EH (cell line): ENCODE measurements around the gene RCOR1.
"Not testable (repeated sequence)": the region's sequence is repeated elsewhere in the genome, so short reads cannot be mapped to it uniquely, and the experiment has no call there.

Source experiments
- DNase-seq: peaks from one replicate; pipeline ENCODE4 v3.0.0-alpha.2; 2015; ENCODE audit warnings: low read depth

RCOR1 gene

DNA sequence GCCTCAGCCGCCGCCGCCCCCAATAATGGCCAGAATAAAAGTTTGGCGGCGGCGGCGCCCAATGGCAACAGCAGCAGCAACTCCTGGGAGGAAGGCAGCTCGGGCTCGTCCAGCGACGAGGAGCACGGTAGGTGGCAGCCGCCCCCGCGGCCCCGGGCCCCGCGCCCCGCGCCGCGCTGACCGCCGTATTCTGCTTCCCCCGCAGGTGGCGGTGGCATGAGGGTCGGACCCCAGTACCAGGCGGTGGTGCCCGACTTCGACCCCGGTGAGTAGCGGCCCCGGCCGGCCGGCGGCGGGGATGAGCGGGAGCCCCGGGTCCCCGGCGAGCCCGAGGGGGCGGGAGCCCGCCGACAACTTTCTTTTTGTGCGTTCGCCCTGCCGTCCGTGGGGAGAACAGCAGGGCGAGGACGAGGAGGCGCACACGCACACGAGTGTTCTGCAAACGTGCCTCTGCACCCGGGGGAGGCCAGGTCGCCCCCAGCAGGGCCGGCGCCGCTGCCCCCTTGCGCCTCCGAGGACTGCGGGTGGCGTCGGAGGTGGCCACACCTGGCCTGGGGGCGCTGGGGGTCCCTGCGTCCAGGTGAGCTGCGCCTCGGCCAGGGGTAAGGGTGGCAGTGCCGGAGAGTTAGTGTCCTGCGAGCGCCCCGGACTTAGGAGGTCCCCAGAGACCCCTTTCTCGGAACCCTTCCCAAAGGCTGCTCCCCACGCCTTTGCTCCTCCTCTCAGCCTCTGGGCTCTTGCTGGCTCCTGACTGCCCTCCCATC is 794 bp downstream of the RCOR1 start:
- DNase-seq = peak; percentile 57

DNA sequence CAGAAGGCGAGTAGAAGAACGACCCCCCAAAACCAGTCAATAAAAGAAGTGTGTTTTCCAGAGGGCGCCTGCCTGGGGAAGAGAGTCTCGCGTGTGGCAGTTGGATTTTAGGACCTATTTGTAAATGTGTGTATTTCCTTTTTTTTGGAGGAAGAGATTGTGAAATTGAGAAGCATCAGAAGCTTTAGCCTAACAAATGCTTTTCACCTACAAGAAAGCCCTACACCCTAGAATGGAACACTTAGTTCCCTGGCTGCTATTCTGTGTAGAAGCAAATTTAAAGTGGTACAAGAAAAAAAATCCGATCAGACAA is 1.3 kb downstream of the RCOR1 start:
- DNase-seq = no peak

DNA sequence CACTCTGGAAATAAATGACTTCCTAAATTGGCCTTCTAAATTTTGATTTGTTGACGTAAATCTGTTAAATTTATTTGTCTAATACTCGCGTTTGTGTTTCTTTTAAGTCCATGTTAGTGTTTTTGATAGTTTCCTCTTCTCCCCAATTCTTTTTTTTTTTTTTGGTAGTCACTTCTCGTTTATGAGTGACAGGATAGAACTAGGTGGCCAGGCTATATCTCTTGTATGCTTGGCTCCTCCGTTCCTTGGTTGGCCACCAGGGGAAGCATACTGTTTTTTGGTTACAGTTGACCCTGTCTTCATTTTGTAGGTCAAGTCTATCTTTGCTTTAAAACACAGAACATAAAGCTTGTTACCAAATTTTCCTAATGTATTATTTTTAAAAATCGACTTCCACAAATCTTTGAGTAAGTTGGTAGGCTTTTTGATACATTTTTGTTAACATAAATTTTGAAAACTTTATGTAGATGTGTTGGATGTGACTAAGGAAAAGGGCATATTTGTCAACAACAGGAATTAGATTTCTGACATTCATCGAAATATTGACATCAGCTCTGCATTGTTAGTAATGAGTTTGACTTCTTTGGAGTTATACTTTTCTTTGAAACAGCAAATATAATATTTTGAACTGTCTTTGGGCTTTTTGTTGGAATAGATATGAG is 2.2 kb downstream of the RCOR1 start:
- DNase-seq = peak; percentile 73

DNA sequence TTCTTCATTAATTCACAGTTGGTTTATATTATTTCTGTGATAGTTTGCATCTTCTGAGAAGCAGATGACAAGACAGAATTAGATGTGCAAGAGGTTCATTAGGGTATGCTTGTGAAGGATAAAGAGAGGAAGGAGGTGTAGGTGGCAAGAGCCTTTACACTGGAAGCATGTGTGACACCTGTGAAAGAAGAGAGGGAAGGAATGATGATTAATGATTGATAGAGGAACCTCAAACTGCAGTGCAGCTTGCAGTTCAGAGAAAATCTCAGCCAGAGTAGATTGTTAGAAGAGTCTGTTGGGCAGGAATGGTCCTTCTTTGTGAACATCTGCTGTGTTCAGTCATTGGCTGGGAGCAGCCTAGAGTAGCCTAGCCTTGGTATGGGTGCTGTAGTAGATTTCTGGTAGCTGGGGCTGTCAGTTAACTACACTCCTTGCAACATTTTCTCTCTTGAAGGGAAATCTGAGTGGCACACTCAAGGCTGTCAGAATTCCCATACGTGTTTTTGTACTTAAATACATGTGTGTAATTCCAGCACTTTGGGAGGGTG is 9.0 kb downstream of the RCOR1 start:
- no peak for DNase-seq

DNA sequence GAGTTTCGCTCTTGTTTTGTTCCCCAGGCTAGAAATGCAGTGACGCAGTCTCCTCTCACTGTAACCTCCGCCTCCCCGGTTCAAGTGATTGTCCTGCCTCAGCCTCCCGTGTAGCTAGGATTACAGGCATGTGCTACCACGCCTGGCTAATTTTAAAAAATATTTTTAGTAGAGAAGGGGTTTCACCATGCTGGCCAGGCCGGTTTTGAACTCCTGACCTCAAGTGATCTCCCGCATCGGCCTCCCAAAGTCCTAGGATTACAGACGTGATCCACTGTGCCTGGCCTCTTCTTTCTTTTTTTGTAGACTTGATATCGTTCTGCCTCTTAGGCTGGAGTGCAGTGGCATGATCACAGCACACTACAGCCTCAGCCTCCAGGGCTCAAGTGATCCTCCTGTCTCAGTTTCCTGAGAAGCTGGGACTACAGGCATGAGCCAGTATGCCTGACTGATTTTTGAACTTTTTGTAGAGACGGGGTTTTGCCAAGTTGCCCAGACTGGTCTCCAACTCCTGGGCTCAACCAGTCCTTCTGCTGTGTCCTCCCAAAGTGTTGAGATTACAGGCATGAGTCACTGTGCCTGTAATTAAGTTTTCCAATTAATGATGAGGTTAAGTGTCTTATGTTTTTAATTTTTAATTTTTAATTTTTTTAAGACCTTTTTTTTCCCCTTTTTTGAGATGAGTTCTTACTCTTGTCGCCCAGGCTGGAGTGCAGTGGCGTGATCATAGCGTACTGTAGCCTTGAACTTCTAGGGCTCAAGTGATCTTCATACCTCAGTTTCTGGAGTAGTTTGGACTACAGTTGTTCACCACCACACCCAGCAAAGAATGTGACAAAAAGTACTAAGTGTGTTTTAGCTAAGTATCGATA is 10.2 kb downstream of the RCOR1 start:
- DNase-seq = no peak

DNA sequence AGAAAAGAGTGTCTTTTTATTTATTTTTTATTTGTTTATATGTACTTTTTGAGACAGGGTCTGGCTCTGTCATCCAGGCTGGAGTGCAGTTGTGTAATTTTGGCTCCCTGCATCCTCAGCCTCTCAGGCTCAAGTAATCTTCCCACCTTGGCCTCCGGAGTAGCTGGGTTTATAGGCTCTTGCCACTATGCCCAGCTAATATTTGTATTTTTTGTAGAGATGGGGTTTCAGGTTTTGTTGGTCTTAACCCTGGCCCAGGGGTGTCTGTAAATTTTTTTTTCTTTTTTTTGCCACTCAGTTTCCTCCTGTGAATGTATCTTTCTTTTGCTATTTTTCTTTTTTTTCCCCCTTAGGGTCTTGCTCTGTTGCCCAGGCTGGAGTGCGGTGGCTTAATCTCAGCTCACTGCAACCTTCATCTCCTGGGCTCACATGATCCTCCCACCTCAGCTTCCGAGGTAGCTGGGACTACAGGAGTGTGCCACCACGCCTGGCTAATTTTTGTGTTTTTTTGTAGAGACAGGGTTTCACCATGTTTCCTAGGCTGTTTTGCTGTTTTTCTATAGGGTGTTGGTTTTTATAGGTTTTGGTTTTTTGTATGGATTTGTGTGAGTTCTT is 11.0 kb downstream of the RCOR1 start:
- DNase-seq = no peak

DNA sequence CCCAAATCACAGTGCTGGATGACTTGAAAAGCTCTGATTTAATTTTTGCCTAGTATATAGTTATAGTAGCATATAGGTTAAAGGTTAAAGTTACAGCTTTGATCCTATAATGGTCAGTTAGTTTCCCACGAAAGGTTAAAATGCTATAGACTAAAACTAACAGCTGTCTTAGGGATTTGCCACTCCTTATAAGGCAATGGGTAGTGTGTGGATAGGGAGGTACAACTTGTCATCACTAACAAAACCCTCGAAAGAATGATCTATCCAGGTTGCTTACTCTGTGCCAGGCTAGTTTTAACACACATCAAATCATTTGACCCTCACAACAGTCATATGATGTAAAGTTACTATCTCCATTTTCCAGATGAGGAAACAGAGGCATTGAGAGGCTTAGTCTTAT is 11.7 kb downstream of the RCOR1 start:
- no peak for DNase-seq

DNA sequence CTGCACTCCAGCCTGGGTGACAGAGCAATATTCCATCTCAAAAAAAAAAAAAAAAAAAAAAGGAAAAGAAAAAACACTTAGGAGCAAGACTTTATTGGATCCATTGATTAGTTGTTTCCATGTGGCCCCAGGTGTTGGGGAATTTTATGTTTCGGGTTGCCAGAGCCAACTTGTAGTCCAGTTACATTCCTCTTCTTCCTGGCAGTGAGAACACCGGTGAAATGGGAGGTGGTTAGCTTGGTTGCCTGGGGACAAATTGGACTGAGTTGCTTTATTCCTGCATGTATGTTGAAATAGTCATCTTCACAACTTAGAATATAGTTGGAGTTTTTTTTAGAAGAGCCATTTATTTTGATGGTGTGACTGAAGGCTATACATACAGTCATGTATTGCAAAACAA is 12.6 kb downstream of the RCOR1 start:
- peak; percentile 54 for DNase-seq

DNA sequence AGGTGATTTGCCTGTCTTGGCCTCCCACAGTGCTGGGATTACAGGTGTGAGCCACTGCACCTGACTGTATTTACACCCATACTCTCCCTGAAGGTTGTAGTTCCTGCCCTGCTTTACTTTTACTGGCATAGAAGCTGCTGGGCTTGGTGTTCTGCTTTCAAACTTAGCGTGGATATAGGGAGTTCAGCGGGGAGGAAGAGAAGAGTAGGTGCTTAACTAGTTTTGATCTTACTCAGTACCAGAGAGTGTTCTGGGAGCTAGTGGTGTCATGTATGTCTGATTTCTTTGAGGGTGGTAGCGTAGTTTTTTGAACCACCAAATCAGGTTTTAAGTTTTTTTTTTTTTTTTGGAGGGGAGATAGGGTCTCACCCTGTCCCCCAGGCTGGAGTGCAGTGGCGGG is 13.8 kb downstream of the RCOR1 start:
- no peak for DNase-seq

DNA sequence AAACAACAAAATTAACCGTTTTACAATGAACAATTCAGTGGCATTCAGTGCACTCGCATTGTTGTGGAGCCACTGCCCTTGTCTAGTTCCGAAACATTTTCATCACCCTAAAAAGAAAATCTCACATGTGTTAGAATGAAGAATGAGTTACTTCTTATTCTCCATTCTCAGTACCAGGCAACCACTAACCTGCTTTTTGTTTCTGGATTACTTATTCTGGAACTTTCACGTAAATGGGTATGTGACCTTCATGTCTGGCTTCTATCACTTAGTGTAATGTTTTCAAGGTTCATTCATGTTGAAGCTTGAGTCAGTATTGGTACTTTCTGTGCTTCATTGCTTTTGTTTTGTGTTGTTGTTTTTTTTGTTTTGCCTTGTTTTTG is 15.6 kb downstream of the RCOR1 start:
- DNase-seq = no peak

DNA sequence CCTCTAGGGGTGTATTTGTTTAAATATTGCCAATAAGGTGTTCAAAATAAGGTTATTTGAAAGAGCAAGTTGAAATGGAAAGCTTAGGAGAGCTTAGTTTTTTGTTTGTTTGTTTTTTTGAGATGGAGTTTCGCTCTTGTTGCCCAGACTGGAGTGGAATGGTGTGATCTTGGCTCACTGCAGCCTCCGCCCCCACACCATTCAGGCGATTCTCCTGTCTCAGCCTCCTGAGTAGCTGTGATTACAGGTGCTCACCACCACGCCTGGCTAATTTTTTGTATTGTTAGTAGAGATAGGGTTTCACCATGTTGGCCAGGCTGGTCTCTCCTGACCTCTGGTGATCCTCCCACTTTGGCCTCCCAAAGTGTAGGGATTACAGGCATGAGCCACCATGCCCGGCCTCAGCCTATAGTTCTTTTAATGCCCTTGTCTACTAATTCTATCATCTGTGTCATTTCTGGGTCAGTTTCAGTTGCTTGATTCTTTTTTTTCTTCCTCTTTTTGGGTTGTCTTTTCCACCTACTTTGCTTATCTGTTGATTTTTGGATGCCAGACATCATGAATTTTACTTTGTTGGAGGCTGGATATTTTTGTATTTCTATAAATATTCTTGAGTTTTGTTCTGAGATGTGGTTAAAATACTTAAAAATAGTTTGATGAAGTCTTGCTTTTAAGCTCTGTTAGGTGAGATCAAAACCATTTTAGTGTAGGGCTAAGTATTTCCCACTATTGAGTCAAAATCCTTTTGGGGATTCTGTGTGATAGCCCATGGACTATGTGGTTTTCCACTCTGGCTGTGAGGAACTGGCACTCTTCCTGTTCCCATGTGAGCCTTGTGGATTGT is 18.7 kb downstream of the RCOR1 start:
- no peak for DNase-seq

DNA sequence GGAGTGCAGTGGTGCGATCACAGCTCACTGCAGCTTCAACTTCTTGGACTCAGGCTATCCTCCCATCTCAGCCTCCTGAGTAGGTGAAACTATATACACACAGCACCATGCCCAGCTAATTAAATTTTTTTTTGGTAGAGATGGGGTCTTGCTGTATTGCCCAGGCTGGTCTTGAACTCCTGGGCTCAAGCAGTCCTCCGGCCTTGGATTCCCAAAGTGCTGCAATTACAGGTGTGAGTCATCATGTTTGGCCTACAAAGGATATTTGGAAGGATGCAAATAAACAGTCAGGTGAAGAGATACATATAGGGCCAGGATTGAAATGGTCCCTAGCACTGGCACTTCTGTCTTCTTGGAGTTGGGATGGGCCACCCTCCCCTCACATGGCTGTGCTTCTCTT is 23.9 kb downstream of the RCOR1 start:
- no peak for DNase-seq

DNA sequence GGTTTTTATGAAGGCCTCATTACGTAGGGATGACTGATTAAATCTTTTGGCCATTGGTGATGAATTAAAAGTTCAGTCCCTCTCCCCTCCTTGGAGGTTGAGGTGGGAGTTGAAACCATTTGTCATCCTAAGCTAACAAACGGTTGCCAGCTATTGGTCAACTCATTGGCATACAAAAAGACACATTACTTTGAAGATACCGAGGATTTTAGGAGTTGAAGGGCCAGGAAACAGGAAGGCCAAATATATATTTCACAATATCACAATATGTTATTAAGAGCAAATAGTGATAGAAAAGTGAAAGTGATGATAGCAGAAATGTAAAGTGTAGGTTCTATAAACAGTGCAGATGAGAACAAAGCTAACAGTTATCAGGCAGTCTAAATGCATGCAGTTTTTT is 24.4 kb downstream of the RCOR1 start:
- DNase-seq = no peak

DNA sequence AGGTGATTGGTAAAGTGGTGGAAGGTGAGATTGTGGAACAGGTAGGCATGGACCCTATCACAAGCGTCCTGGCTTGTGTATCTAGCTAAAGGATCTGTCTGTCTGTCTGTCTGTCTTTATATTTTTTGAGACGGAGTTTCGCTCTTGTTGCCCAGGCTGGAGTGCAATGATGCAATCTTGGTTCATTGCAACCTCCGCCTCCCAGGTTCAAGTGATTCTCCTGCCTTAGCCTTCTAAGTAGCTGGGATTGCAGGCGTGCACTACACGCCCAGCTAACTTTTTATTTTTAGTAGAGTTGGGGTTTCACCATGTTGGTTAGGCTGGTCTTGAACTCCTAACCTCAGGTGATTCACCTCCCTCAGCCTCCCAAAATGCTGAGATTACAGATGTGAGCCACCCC is 26.6 kb downstream of the RCOR1 start:
- not testable (repeated sequence) for DNase-seq

DNA sequence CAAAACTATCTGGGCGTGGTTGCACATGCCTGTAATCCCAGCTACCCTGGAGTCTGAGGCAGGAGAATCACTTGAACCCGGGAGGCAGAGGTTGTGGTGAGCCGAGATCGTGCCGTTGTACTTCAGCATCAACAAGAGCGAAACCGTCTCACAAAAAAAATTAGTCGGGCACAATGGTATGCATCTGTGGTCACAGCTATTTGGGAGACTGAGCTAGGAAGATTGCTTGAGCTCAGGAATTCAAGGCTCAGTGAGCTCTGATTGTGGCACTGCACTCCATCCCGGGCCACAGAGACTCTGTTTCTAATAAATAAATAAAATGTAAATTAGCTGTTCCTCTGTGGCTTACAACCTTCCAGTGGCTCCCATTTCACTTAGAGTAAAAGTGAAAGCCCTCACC is 28.0 kb downstream of the RCOR1 start:
- DNase-seq = peak; percentile 83

DNA sequence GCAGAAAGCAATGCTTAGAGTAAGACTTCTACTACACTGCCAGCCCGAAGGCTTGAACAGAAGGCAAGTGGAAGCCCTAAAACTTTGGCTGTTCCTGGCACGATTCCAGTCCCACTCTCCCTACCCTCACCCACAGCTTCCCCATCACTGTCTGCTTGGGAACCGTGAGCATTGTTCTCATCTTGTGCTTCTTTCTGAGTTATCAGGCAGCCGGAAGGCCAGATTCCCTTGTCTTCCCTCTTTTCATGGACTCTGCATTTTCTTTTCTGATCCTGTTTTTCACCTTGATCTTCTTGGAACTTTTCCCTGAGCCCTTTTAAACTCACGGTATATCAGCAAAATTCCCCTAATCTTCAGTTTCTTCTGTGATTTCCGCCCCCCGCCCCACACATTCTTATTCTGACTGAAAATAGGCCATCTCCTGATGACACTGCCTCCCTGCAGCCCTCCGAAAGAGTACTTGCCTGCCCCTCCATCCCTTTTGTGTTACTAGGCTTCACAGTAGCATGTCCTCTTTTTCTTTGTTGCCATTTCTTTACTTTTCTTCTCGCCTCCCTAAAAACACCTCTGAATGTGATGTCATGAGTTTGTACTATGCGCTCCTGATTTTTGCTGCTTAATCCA is 29.9 kb downstream of the RCOR1 start:
- DNase-seq = no peak

DNA sequence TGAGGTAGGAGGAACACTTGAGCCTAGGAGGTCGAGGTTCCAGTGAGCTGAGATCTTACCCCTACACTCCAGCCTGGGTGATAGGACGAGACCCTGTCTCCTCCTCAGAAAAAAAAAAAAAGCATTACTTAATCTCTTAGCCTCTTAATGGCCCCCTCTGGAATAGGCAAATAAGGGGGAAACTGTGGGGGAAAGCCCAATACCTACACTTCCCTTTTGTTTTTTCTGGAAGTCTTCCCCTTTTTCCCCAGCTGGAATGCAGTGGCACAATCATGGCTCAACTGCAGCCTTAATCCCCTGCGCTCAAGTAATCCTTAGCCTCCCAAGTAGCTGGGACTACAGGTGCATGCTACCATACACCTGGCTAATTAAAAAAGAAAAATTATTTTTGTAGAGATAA is 32.2 kb downstream of the RCOR1 start:
- no peak for DNase-seq

DNA sequence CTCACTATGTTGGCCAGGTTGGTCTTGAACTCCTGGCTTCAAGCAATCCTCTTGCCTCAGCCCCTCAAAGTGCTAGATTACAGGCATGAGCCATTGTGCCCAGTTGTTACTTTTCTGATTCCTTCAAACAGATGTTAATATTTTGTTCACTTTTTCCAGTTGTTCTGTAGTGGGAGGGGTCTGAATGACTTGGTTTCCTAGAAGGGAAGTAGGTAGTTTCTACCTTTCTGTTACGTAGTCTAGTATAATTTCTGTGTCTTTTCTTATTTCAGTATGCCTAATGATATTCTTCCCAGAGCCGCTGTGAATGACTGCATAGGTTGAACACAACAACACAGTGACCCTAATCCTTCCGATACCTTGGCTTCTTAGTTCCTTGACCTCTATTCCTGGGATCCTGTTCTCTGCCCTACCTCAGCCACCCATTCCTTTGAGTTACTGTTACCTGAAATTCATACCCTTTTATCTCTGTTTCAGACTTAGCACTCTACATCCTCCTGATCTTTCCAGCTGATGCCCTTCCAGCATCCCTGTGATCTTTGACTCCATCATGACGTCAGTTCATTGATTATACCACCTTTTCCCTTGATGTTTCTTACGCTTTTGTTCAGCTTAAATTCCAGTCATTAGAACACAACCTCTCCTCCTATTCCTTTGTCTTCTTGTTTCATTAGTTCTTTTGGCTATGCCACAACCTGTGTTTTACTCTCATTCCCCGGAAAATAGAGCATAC is 33.3 kb downstream of the RCOR1 start:
- no peak for DNase-seq

DNA sequence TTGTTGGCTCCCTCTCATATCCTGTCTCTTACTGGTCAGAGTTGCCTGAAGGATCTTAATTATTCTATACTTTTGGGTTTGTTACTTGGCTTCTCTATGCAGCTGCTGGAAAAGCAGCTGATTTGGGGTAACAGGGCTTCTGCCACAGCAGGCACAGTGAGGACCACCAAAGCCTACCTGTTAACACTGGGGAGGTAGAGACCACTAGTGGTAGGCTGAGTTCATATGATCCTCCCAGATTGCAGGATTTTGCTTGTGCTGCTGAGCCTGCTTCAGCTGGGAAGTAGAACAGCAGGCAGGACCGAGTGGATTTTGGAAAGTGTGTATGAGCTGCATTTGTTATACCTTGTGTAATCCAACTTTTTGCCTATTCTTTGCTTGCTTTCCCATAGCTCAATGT is 34.1 kb downstream of the RCOR1 start:
- no peak for DNase-seq

DNA sequence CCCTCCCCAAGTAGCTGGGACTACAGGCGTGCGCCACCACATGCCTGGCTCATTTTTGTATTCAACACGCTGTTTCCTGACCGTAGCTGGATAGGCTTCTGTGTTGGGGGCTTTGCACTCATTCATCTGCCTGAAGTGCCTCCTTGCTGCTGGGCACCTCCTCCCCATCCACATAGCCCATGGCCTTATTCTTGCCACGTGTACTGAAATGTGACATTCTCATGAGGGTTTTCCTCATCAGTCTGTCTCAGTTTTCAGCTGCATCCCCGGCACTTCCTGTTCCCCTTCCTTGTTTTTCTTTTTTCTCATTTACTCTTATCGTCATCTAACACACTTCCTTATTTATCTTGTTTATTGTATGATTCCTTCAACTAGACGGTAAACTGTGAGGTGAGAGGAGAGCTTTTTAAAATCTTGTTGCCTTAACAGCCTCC is 36.6 kb downstream of the RCOR1 start:
- no peak for DNase-seq
